Measurements from ENCODE around the gene ABLIM2. TPM values are rescaled to one million over a fixed set of nuclear protein-coding genes. Genes with fewer than 3 reads are reported as not detected.

ABLIM2 gene
- total and polyA plus RNA-seq, 2 experiments from 2014 or later, result 1.5 to 4.3 TPM

- TF ChIP-seq CTCF (conservative IDR thresholded peaks at IDR 0.05; ENCODE audit: low read depth in 2 of 2), result no peak
- no peak for TF ChIP-seq EZH2phosphoT487 (IDR thresholded peaks at IDR 0.05; ENCODE audit: unreplicated experiment)
- no peak for TF ChIP-seq POLR2AphosphoS5 (IDR thresholded peaks at IDR 0.05; ENCODE audit: low read depth)
- TF ChIP-seq EZH2 (IDR thresholded peaks at IDR 0.05; ENCODE audit: low read depth, unreplicated experiment), result no peak
Measured at GRCh38 chr4:8010618-8011017, 148.0 kb downstream of the ABLIM2 start (continued).

DNA sequence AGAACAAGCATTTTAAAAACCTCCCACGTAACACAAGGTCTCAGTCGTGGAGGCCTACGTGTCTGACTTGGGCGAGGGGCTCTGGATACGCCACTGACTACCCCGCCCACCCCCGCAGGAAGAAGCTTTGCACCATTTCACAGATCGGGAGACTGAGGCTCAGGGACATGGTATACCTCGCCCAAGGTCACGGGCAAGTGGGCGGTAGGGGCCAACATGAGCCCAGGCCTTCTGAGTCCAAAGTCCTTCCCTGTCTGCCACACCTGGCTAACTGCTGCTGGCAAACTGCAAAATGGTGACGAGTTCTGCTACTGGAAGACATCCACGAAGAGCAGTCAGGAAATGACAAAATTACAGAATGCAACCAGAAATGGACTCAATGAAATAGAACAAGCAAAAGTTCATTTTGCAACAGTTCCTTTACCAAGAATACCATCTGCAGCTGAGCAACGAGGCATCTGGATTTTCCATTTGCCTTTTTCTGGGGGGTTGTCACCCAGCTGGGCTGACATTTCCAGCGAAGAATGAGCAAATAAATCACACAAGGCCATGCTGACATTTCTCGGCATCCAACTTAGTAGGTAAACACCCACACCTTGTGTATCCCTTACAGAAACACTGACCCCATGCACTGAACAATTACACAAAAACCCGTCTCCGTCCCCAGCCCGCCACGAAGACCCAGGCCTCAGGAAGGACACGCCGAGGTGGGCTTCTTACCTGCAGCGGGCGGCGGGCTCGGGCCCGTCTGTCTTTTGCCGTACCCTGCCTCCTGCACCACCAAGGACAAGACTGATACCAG lies 148.7 kb downstream of the ABLIM2 start:
- H3K27me3 Mint-ChIP-seq (ENCODE audit: insufficient read depth, low read depth, poor library complexity), result peaks cover 4% of the 10 kb centered on the region
- Histone ChIP-seq H3F3A (replicated peaks; ENCODE audit: low read depth) (no peaks in the 10 kb centered on the region), H3K27me3 (ENCODE audit: insufficient read depth) (no peaks in the 10 kb centered on the region), H3K4me2 (no peak overlapping the region), H3K79me2 (replicated peaks; ENCODE audit: insufficient read depth) (no peaks in the 10 kb centered on the region), H4K20me1 (replicated peaks; ENCODE audit: insufficient read depth) (no peaks in the 10 kb centered on the region), H2AFZ (no peak overlapping the region), H3K4me1 (ENCODE audit: insufficient read depth) (no peaks in the 10 kb centered on the region), H3K27ac (ENCODE audit: low read depth) (no peak overlapping the region), H3K9me2 (ENCODE audit: insufficient read depth) (no peaks in the 10 kb centered on the region), H3K36me3 (ENCODE audit: insufficient read depth) (no peaks in the 10 kb centered on the region), H3K4me3 (no peak overlapping the region)
- H3K4me3 Mint-ChIP-seq, result no peak overlapping the region
- no peaks in the 10 kb centered on the region for H3K36me3 Mint-ChIP-seq (ENCODE audit: low read depth)
- H3K9me3 Mint-ChIP-seq, result no peaks in the 10 kb centered on the region
- ATAC-seq (no peak), DNase-seq (ENCODE audit: low spot score) (no peak)
- peaks cover 13% of the 10 kb centered on the region for H3K4me1 Mint-ChIP-seq
- H3K27ac Mint-ChIP-seq, result no peak overlapping the region
- TF ChIP-seq JUNB (IDR thresholded peaks at IDR 0.05; ENCODE audit: unreplicated experiment) (no peak), EZH2 (IDR thresholded peaks at IDR 0.05; ENCODE audit: low read depth, unreplicated experiment) (no peak), STAT1 (IDR thresholded peaks at IDR 0.05; ENCODE audit: unreplicated experiment) (no peak), NANOG (IDR thresholded peaks at IDR 0.05; ENCODE audit: borderline replicate concordance) (no peak), CTCF (conservative IDR thresholded peaks at IDR 0.05; ENCODE audit: low read depth in 2 of 2) (no peak), EZH2phosphoT487 (IDR thresholded peaks at IDR 0.05; ENCODE audit: unreplicated experiment) (no peak), ZNF114 (CRISPR knock-in tag; IDR thresholded peaks at IDR 0.05) (no peak)
- TF ChIP-seq, protein P1, sequence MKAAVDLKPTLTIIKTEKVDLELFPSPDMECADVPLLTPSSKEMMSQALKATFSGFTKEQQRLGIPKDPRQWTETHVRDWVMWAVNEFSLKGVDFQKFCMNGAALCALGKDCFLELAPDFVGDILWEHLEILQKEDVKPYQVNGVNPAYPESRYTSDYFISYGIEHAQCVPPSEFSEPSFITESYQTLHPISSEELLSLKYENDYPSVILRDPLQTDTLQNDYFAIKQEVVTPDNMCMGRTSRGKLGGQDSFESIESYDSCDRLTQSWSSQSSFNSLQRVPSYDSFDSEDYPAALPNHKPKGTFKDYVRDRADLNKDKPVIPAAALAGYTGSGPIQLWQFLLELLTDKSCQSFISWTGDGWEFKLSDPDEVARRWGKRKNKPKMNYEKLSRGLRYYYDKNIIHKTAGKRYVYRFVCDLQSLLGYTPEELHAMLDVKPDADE (IDR thresholded peaks at IDR 0.05), result no peak
- TF ChIP-seq, protein P2, sequence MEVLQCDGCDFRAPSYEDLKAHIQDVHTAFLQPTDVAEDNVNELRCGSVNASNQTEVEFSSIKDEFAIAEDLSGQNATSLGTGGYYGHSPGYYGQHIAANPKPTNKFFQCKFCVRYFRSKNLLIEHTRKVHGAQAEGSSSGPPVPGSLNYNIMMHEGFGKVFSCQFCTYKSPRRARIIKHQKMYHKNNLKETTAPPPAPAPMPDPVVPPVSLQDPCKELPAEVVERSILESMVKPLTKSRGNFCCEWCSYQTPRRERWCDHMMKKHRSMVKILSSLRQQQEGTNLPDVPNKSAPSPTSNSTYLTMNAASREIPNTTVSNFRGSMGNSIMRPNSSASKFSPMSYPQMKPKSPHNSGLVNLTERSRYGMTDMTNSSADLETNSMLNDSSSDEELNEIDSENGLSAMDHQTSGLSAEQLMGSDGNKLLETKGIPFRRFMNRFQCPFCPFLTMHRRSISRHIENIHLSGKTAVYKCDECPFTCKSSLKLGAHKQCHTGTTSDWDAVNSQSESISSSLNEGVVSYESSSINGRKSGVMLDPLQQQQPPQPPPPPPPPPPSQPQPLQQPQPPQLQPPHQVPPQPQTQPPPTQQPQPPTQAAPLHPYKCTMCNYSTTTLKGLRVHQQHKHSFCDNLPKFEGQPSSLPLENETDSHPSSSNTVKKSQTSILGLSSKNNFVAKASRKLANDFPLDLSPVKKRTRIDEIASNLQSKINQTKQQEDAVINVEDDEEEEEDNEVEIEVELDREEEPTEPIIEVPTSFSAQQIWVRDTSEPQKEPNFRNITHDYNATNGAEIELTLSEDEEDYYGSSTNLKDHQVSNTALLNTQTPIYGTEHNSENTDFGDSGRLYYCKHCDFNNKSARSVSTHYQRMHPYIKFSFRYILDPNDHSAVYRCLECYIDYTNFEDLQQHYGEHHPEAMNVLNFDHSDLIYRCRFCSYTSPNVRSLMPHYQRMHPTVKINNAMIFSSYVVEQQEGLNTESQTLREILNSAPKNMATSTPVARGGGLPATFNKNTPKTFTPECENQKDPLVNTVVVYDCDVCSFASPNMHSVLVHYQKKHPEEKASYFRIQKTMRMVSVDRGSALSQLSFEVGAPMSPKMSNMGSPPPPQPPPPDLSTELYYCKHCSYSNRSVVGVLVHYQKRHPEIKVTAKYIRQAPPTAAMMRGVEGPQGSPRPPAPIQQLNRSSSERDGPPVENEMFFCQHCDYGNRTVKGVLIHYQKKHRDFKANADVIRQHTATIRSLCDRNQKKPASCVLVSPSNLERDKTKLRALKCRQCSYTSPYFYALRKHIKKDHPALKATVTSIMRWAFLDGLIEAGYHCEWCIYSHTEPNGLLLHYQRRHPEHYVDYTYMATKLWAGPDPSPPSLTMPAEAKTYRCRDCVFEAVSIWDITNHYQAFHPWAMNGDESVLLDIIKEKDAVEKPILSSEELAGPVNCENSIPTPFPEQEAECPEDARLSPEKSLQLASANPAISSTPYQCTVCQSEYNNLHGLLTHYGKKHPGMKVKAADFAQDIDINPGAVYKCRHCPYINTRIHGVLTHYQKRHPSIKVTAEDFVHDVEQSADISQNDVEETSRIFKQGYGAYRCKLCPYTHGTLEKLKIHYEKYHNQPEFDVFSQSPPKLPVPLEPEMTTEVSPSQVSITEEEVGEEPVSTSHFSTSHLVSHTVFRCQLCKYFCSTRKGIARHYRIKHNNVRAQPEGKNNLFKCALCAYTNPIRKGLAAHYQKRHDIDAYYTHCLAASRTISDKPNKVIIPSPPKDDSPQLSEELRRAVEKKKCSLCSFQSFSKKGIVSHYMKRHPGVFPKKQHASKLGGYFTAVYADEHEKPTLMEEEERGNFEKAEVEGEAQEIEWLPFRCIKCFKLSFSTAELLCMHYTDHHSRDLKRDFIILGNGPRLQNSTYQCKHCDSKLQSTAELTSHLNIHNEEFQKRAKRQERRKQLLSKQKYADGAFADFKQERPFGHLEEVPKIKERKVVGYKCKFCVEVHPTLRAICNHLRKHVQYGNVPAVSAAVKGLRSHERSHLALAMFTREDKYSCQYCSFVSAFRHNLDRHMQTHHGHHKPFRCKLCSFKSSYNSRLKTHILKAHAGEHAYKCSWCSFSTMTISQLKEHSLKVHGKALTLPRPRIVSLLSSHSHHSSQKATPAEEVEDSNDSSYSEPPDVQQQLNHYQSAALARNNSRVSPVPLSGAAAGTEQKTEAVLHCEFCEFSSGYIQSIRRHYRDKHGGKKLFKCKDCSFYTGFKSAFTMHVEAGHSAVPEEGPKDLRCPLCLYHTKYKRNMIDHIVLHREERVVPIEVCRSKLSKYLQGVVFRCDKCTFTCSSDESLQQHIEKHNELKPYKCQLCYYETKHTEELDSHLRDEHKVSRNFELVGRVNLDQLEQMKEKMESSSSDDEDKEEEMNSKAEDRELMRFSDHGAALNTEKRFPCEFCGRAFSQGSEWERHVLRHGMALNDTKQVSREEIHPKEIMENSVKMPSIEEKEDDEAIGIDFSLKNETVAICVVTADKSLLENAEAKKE (CRISPR knock-in tag; IDR thresholded peaks at IDR 0.05), result no peak
